ENCODE results near the gene SIPA1. TPM values are rescaled to one million over a fixed set of nuclear protein-coding genes. Genes with fewer than 3 reads are reported as not detected.
A peak's percentile ranks its signal among the peaks of the same experiment; 100 is the strongest.

SIPA1 gene
- total and polyA plus RNA-seq, 9 of the 15 experiments (the other 6 are each of a cell fraction or from before 2014, with no cell fraction given): 0.25 to 85.8 (median 16.8) TPM

DNA sequence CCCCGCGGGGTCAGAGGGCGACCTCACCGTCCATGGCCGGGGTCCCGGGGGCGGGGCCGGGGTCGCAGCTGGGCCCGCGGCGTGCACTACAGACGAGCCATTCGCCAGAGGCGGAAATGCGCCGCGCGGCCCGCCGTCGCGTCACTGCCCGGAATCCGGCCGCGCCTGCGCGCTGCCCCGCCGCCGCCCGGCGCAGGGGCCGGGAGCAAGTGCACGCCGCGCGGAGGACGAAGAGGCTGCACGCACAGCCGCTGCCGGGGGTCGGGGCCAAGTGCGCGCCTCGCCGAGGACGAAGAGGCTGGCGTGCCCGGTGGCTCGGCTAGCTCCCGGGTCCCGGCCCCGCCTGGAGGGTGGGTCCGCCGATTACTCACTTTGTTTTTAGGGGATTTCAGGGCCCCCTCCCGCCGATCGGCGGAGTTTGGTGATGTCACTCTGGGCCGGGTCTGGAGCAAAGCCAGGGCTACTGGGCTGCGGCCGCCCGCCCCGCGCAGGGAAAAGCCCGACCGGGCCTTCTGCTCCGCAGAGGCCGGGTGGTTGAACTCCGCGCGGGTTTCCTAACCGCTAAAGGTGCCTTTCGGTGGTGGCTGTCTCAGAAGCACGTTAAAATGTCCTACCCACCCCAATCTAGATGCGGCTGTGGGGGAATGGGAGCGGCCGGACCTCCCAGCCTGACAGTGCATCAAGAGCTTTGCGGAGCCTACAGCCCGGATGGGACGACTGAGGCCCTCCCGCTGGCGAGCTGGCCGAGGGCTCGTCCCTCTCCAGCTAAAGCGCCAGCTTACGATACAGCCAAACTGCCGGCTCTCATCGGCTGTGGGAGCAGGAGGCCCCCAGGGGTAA is 25.1 kb downstream of the SIPA1 start, which contains the start of gene RELA (continued):
- TF ChIP-seq NCOA1 (IDR thresholded peaks at IDR 0.05; ENCODE audit: low read depth) (no peak), BACH1 (tag; IDR thresholded peaks at IDR 0.05) (no peak), E2F3 (CRISPR knock-in tag; IDR thresholded peaks at IDR 0.05) (no peak), DPF2 (IDR thresholded peaks at IDR 0.05) (no peak), NEUROD1 (IDR thresholded peaks at IDR 0.05; ENCODE audit: borderline replicate concordance, low read depth, low read length, partially characterized antibody) (peak; percentile 77), L3MBTL2 (IDR thresholded peaks at IDR 0.05) (peak; percentile 57; the same call in 1 of the 2 replicates), XRCC5 (IDR thresholded peaks at IDR 0.05; ENCODE audit: low read depth, low read length) (no peak), ZNF282 (CRISPR knock-in tag; IDR thresholded peaks at IDR 0.05) (peak; percentile 58; the same call in 1 of the 2 replicates), ZNF311 (CRISPR knock-in tag; IDR thresholded peaks at IDR 0.05) (no peak), GABPA (tag; conservative IDR thresholded peaks at IDR 0.05; ENCODE audit: low read depth) (peak; percentile 84), MTA3 (IDR thresholded peaks at IDR 0.05; ENCODE audit: borderline replicate concordance) (peak; percentile 49; the same call in 1 of the 2 replicates)
- TF ChIP-seq, protein P1, sequence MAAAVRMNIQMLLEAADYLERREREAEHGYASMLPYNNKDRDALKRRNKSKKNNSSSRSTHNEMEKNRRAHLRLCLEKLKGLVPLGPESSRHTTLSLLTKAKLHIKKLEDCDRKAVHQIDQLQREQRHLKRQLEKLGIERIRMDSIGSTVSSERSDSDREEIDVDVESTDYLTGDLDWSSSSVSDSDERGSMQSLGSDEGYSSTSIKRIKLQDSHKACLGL (CRISPR knock-in tag; IDR thresholded peaks at IDR 0.05; ENCODE audit: borderline replicate concordance, poor library complexity, severe bottlenecking): no peak
- TF ChIP-seq, protein P2, sequence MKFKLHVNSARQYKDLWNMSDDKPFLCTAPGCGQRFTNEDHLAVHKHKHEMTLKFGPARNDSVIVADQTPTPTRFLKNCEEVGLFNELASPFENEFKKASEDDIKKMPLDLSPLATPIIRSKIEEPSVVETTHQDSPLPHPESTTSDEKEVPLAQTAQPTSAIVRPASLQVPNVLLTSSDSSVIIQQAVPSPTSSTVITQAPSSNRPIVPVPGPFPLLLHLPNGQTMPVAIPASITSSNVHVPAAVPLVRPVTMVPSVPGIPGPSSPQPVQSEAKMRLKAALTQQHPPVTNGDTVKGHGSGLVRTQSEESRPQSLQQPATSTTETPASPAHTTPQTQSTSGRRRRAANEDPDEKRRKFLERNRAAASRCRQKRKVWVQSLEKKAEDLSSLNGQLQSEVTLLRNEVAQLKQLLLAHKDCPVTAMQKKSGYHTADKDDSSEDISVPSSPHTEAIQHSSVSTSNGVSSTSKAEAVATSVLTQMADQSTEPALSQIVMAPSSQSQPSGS (CRISPR knock-in tag; IDR thresholded peaks at IDR 0.05): peak; percentile 35; the same call in 1 of the 2 replicates
- TF ChIP-seq, protein P3, sequence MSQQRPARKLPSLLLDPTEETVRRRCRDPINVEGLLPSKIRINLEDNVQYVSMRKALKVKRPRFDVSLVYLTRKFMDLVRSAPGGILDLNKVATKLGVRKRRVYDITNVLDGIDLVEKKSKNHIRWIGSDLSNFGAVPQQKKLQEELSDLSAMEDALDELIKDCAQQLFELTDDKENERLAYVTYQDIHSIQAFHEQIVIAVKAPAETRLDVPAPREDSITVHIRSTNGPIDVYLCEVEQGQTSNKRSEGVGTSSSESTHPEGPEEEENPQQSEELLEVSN (IDR thresholded peaks at IDR 0.05; ENCODE audit: borderline replicate concordance in 1 of 2, extremely low read depth in 1 of 2, insufficient read depth in 1 of 2, insufficient read length in 1 of 2, low read depth in 1 of 2, low read length in 1 of 2, poor library complexity in 1 of 2, severe bottlenecking in 1 of 2): peak; percentile 2 to 23
- TF ChIP-seq, protein P4, sequence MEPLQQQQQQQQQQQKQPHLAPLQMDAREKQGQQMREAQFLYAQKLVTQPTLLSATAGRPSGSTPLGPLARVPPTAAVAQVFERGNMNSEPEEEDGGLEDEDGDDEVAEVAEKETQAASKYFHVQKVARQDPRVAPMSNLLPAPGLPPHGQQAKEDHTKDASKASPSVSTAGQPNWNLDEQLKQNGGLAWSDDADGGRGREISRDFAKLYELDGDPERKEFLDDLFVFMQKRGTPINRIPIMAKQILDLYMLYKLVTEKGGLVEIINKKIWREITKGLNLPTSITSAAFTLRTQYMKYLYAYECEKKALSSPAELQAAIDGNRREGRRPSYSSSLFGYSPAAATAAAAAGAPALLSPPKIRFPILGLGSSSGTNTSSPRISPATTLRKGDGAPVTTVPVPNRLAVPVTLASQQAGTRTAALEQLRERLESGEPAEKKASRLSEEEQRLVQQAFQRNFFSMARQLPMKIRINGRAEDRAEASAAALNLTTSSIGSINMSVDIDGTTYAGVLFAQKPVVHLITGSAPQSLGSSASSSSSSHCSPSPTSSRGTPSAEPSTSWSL (CRISPR knock-in tag; IDR thresholded peaks at IDR 0.05; ENCODE audit: borderline replicate concordance): peak; percentile 67; the same call in 1 of the 2 replicates
- TF ChIP-seq, protein P5, sequence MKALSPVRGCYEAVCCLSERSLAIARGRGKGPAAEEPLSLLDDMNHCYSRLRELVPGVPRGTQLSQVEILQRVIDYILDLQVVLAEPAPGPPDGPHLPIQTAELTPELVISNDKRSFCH (CRISPR knock-in tag; IDR thresholded peaks at IDR 0.05): no peak
- TF ChIP-seq, protein P5 (tag; IDR thresholded peaks at IDR 0.05): 0 out of 2 replicates have a peak, but pooled peaks have one; percentile 18
